Measurements from ENCODE around the gene LIPA.
"Not testable (repeated sequence)": the region's sequence is repeated elsewhere in the genome, so short reads cannot be mapped to it uniquely, and the experiment has no call there.

Gene LIPA

DNA sequence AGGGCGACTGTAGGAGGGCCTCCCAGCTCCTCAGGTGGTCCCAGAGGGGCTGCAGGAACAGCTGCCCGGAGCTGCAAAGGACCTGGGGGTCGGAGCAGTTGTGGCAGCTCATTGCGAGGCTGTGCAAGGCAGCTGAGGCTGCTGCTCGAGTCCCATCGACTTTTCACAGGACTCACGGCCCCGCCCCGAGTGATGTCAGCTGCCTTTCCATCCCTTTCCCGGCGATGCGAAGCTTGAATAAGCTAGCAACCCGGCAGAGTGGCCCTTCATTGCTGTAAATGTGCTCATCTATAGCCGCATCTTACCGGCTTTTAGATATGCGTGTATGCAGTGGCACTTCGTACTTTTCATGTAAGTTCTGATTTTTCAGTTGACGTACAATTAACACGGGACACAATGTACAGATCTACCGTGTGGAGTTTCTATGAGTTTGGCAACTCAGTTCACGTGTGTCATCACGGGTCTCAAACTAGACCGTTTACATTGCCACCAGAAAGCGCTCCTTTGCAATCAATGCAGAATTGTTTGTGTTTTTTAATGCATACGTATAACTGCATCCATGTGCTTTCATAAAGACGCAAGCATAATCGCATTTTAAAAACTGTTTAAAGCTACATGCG lies 44.3 kb downstream of the LIPA start, which contains the start of gene CH25H:
Gene CH25H, minus strand, starts transcription at position 137 of the 620 bp plus-strand sequence. Its CDS starts 25 bp downstream, at position 112.
- peak; percentile 17 for DNase-seq (ENCODE audit: low read depth)

- peak; percentile 6 for DNase-seq (ENCODE audit: low read depth)
Observed at GRCh38 chr10:89206402-89207180, 45.0 kb downstream of the LIPA start.

DNA sequence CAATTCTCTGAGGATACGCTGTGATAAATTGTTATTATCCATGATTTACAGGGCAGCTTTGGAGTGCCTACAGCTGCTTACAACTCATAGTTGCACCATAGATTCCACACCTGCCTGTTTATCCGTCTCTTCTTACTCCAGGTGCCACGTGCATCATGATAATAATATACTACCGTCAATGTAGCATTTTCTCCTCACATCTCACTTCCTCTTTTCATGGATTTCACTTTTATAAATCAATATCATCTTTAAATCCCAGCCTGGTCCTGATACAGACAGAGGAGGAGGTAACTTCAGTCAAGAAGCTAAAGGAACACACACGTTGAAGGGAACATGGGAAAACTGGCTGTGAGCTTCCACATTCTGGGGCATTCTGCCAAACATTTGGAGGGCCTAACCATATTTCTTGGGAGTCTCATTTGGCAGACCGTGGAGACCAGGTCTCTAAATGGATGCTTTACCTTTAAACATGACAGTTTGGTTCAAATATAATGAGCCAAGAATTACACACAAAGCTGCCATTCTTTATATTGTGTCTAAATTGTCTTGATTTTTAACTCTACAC lies 46.9 kb downstream of the LIPA start:
- DNase-seq (ENCODE audit: low read depth): no peak

DNA sequence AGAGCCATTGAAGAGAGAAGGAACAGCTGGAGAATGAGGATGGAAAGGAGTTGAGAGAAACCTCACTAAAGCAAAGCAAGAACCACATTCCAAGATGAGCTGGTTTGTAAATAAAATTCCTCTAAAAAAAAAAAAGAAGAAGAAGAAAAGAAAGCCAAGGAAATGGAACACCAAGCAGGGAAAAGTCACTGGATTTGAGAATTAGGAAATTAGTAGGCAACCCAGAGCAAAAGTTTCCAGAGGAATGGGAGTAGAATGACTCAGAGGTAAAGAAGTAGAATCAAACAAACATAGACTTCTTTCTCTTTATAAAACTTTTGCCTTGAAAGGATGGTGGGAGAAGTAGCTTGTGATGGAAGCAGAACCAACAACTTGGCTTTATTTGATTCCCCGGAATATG lies 48.3 kb downstream of the LIPA start:
- DNase-seq (ENCODE audit: low read depth): no peak

DNA sequence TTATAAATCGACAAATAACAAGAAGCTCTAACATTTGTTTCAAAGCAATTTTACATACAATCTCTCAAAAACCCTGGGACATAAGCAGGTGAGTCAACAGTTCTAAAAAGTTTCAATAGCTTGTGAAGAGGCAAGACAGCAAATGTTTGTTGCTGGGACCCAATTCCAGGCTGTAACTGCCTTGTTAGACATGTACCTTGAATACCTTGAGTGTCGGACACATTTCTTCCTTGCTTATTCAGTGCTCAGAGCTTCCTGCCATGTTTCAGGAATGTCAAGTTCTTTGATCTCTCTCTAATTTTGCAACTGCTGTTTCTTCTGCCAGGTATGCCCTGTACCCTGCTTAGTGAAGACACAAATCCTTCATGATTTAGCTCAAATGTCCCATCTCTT lies 49.5 kb downstream of the LIPA start:
- no peak for DNase-seq (ENCODE audit: low read depth)

GRCh38 chr10:89201345-89202032 lies 50.1 kb downstream of the LIPA start:
- DNase-seq (ENCODE audit: low read depth): no peak

- no peak for DNase-seq (ENCODE audit: low read depth)
Observed at GRCh38 chr10:89197473-89197872, 54.1 kb downstream of the LIPA start.

- not testable (repeated sequence) for DNase-seq (ENCODE audit: low read depth)
Observed at GRCh38 chr10:89191301-89191700, 60.3 kb downstream of the LIPA start.

GRCh38 chr10:89189211-89189734 lies 62.3 kb downstream of the LIPA start:
- DNase-seq (ENCODE audit: low read depth): no peak

GRCh38 chr10:89185658-89186057 lies 65.9 kb downstream of the LIPA start:
- no peak for DNase-seq (ENCODE audit: low read depth)

DNA sequence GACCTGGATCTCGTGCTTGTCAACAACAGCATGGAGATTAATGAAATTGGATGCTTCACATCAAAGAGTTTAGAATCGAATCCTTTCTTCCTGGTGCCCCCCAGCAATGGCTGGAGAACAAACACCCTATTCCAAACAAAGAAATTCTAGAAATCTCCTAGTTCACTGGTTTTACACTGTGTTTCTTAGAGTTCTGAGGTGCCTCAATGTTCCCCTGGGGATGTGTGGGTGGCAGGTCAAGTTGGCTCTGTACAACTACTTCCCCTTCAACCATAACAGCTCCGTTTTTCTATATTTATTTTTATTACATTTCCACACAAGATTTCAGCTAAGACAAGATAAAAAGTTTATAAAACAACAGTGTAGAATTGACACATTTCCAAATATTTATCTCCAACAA lies 66.9 kb downstream of the LIPA start:
- DNase-seq (ENCODE audit: low read depth): no peak

DNA sequence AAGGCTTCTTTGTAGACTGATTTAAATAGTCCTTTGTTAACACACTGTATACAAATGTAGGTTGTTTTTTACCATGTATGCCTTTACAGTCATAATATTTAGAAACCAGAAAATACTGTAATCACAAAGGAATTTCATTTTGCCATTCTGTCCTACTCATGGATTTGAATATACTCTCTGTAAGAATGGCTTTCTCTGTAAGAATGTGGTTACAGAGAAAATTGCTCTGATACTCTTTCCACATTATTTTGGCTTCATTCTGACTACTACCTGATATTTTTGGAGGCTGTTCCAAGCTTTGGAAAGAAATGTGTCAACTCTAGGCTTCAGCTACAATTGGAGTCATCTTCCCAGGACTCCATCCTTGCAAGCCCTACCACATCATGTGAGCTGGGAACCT lies 68.0 kb downstream of the LIPA start:
- DNase-seq (ENCODE audit: low read depth): no peak

DNA sequence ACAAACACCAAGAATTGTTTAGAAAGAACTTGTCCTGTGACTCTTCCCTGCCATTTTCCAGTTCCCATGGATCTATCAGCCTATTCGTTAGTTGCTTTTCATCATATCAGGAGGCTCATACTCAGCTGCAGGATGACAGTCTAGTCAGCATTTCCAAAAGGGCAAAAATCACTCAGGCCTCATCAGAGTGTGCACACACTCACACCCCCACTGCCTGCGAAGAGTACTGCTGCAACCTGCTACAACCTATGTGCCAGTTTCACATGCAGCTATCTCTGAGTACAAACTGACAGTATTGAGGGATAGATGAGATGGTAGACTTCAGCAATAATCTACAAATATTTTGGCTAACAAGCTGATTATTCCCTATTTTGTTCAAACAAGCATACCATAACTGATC lies 68.7 kb downstream of the LIPA start:
- no peak for DNase-seq (ENCODE audit: low read depth)

DNA sequence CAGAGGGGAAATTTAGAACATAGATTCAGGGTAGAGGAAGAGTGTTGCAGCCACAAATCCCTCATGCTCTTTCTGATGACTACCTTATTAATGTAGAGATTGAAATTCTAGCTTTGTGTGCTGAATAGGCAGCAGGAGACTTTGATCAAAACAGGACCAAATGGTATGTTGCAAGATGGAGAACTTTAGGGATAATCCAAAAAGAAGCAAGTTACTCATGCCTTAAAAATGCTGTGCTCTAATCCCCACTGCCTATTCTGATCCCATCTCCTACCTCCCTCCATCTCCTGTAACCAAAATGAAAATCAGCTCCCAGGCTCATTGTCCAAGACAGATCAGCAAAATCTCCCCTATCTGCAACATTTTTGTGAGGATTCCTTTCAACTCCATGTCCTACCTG lies 75.8 kb downstream of the LIPA start:
- DNase-seq (ENCODE audit: low read depth): no peak

GRCh38 chr10:89173075-89173474 lies 78.5 kb downstream of the LIPA start:
- no peak for DNase-seq (ENCODE audit: low read depth)

DNA sequence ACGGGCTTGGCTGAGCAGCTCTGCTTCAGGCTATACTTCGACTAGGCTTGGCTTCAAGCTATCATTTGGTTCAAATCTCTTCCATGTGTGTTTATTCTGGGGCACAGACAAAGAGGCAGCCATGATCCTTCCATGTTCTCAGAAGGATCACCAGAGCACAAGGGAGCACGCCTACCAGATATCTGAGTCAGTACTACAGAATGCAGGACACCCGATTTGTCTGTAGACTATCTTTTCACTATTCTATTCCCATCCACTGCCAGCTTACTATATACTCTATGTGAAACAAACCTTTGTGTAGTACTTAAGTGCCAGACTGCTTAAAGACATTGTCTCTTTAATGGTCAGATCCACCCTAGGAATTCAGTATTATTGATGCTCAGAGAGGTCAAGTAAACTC lies 79.6 kb downstream of the LIPA start:
- DNase-seq (ENCODE audit: low read depth): no peak

GRCh38 chr10:89171263-89171872 lies 80.2 kb downstream of the LIPA start:
- no peak for DNase-seq (ENCODE audit: low read depth)

DNA sequence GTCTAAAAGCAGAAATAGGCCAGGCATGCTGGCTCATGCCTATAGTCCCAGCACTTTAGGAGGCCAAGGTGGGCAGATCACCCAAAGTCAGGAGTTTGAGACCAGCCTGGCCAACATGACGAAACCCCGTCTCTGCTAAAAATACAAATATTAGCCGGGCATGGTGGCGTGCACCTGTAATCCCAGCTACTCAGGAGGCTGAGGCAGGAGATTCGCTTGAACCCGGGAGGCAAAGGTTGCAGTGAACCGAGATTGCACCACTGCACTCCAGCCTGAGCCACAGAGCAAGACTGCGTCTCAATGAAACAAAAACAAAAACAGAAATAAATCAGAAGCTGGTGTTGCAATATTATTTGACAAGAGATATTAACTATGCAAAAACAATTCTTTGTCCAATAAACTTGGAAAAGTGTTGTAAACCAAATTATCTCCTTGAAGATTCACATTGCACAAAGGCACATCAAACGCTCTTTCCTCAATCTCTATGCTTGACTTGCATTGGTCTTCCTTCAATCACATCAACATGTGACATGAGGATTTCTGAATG lies 83.1 kb downstream of the LIPA start:
- not testable (repeated sequence) for DNase-seq (ENCODE audit: low read depth)

GRCh38 chr10:89167915-89168314 lies 83.7 kb downstream of the LIPA start:
- no peak for DNase-seq (ENCODE audit: low read depth)

DNA sequence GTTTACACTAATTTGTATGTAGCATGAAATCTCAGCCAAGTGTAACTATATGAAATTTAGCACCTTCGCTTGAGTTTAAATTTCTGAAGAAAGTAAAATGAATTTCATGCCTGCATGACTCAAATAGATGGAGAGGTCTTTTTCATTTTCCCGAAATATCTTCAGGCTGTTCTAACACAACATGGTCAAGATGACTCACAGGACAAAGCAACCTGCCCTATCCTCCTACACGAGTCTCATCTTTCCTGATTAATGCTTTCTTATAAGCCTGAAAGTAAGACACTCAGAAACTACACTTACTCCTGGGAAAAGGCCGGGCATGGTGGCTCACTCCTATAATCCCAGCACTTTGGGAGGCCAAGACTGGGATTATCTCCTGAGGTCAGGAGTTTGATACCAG lies 85.7 kb downstream of the LIPA start:
- no peak for DNase-seq (ENCODE audit: low read depth)

GRCh38 chr10:89164920-89165319 lies 86.7 kb downstream of the LIPA start:
- no peak for DNase-seq (ENCODE audit: low read depth)

DNA sequence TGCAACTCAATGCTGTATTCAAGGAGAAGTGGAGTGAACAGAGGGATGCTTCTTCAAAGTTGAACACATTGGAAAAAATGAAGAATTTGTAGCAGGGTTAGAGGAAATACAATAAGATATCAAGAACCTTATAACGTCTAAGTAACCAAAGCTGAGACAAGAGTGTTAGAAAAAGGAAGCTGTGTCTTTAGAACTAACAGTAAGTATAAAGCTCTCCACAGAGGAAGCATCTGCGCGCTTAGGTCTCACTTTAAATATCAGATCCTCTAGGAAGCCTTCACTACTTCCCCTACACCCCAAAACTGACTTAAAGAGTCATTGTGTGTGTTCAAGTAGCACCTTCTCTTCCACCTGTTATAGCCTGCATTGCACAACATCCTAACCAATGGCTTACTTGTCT lies 87.5 kb downstream of the LIPA start:
- DNase-seq (ENCODE audit: low read depth): no peak

Data from activated T-cell treated with anti-CD3 and anti-CD28 coated beads for 1 hour (primary cell).